ENCODE results near the gene SOX6.

- TF ChIP-seq, protein P1, sequence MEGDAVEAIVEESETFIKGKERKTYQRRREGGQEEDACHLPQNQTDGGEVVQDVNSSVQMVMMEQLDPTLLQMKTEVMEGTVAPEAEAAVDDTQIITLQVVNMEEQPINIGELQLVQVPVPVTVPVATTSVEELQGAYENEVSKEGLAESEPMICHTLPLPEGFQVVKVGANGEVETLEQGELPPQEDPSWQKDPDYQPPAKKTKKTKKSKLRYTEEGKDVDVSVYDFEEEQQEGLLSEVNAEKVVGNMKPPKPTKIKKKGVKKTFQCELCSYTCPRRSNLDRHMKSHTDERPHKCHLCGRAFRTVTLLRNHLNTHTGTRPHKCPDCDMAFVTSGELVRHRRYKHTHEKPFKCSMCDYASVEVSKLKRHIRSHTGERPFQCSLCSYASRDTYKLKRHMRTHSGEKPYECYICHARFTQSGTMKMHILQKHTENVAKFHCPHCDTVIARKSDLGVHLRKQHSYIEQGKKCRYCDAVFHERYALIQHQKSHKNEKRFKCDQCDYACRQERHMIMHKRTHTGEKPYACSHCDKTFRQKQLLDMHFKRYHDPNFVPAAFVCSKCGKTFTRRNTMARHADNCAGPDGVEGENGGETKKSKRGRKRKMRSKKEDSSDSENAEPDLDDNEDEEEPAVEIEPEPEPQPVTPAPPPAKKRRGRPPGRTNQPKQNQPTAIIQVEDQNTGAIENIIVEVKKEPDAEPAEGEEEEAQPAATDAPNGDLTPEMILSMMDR (IDR thresholded peaks at IDR 0.05; ENCODE audit: low read depth, low read length, poor library complexity, severe bottlenecking): no peak
- no peak for TF ChIP-seq EZH2phosphoT487 (IDR thresholded peaks at IDR 0.05; ENCODE audit: borderline replicate concordance, low read length)
These were observed 93.7 kb downstream of the SOX6 start for GRCh38 chr11:16262645-16262955.
